CD4-positive, CD25-positive, alpha-beta regulatory T cell (primary cell): ENCODE measurements around the gene ZNF469. TPM values are rescaled to one million over a fixed set of nuclear protein-coding genes. Genes with fewer than 3 reads are reported as not detected.

Experiments used
- ATAC-seq, 2 donors: fragments of 150-1000 bp; cut with Tn5 transposase; one replicate each; pipeline ENCODE4 v1.10.0; 2021; ENCODE audit warnings: low read depth in 2 of 2, moderate number of reproducible peaks in 2 of 2, moderate library complexity in 1 of 2
- DNase-seq, 3 donors: peaks; one replicate each; pipeline versions ENCODE4 v3.0.0 to v3.0.0-alpha.2; 2012 to 2022; ENCODE audit warnings: mixed read lengths in 1 of 3
- H3K27ac ChIP-seq: one replicate; pipeline ENCODE4 v1.7.0; 2013; ENCODE audit warnings: mild to moderate bottlenecking, low read length; ENCODE audit not compliant: insufficient read depth, poor library complexity, severe bottlenecking
- H3K27me3 ChIP-seq: one replicate; pipeline ENCODE4 v1.7.0; 2013; ENCODE audit warnings: low read length; ENCODE audit not compliant: control insufficient read depth, insufficient read depth
- H3K36me3 ChIP-seq: one replicate; pipeline ENCODE4 v1.7.0; 2013; ENCODE audit warnings: mild to moderate bottlenecking, low read length, moderate library complexity; ENCODE audit not compliant: control insufficient read depth, insufficient read depth
- H3K4me1 ChIP-seq: 2 replicates; pipeline ENCODE4 v1.7.0; 2013; ENCODE audit warnings: mild to moderate bottlenecking, low read length; ENCODE audit not compliant: insufficient read depth, control insufficient read depth, poor library complexity, severe bottlenecking
- H3K4me3 ChIP-seq: one replicate; pipeline ENCODE4 v1.7.0; 2013; ENCODE audit warnings: low read depth, mild to moderate bottlenecking, low read length, moderate library complexity
- H3K9me3 ChIP-seq, 2 experiments: 1 replicate in 1 of 2; 2 replicates in 1 of 2; pipeline ENCODE4 v1.7.0; 2013; ENCODE audit warnings: low read length in 2 of 2, mild to moderate bottlenecking in 1 of 2, moderate library complexity in 1 of 2; ENCODE audit not compliant: control insufficient read depth in 2 of 2
- H3K27ac Mint-ChIP-seq, 3 donors: one replicate each; pipeline ENCODE4 v1.8.0; 2020 to 2022; ENCODE audit warnings: mild to moderate bottlenecking in 3 of 3, mixed read lengths in 3 of 3, moderate library complexity in 2 of 3
- H3K27me3 Mint-ChIP-seq: one replicate; pipeline ENCODE4 v1.8.0; 2022; ENCODE audit warnings: mild to moderate bottlenecking, mixed read lengths
- H3K36me3 Mint-ChIP-seq: one replicate; pipeline ENCODE4 v1.8.0; 2020; ENCODE audit warnings: mixed read lengths
- H3K4me1 Mint-ChIP-seq, 4 donors: one replicate each; pipeline ENCODE4 v1.8.0; 2020 to 2022; ENCODE audit warnings: mixed read lengths in 4 of 4, mild to moderate bottlenecking in 1 of 4
- H3K4me3 Mint-ChIP-seq, 4 donors: one replicate each; pipeline ENCODE4 v1.8.0; 2020 to 2022; ENCODE audit warnings: mild to moderate bottlenecking in 4 of 4, mixed read lengths in 4 of 4, moderate library complexity in 3 of 4
- H3K9me3 Mint-ChIP-seq, 7 donors: one replicate each; pipeline ENCODE4 v1.8.0; 2020 to 2022; ENCODE audit warnings: mixed read lengths in 7 of 7, mild to moderate bottlenecking in 3 of 7, moderate library complexity in 2 of 7
- polyA plus RNA-seq, 4 donors: library from polyadenylated mRNA; unstranded; fragments of 300-500 nt; fragmentation: Illumina TruSeq; gene quantifications; one replicate each; pipeline ENCODE4 v1.2.3, GENCODE V29; 2021
- total RNA-seq: library from RNA; stranded (reverse); gene quantifications from one replicate; pipeline ENCODE4 v1.2.3, GENCODE V29; 2022

ZNF469 gene
- total RNA-seq (0.32 TPM), polyA plus RNA-seq (under 1 TPM in 2 of 4 donors, not detected in 2; 0.01 to 0.02 TPM)

- no peak within 1 kb of the TSS for H3K27ac Mint-ChIP-seq
These were observed at the start of gene ZNF469 for GRCh38 chr16:88382491-88383400. Gene ZNF469 (plus strand): TSS chr16:88382959. CDS start chr16:88427471, 44,512 bp downstream.

GRCh38 chr16:88333848-88334777 is 48.6 kb upstream of the ZNF469 start:
- Histone ChIP-seq H3K4me3 (no peak overlapping the region), H3K36me3 (no peaks in the 10 kb centered on the region), H3K27me3 (no peaks in the 10 kb centered on the region), H3K4me1 (no peaks in the 10 kb centered on the region), H3K9me3 (no peaks in the 10 kb centered on the region), H3K27ac (no peak overlapping the region)
- no peak overlapping the region for H3K4me3 Mint-ChIP-seq
- H3K27me3 Mint-ChIP-seq: no peaks in the 10 kb centered on the region
- peak overlapping the region in 1 of 3 donors; percentile 2 for H3K27ac Mint-ChIP-seq
- peaks cover 0 to 7% (median 3%) of the 10 kb centered on the region in 4 donors for H3K4me1 Mint-ChIP-seq
- no peak for ATAC-seq
- no peaks in the 10 kb centered on the region for H3K36me3 Mint-ChIP-seq
- H3K9me3 Mint-ChIP-seq: peaks cover 0 to 15% (median 0%) of the 10 kb centered on the region in 7 donors
- no peak for DNase-seq

More at GRCh38 chr16:88382491-88383400, at the start of gene ZNF469:
- Mint-ChIP-seq H3K4me1 (peaks cover 0 to 7% (median 0%) of the 10 kb centered on the region in 4 donors), H3K9me3 (no peaks in the 10 kb centered on the region), H3K27me3 (peaks cover 34% of the 10 kb centered on the region), H3K36me3 (no peaks in the 10 kb centered on the region), H3K4me3 (peak within 1 kb of the TSS in 3 of 4 donors; percentile 58 to 65 (median 62))
- peaks cover 0 to 3% of the 10 kb centered on the region in 2 experiments for H3K9me3 ChIP-seq
- H3K4me3 ChIP-seq: no peak within 1 kb of the TSS
- ATAC-seq (no peak), DNase-seq (no peak)
- H3K36me3 ChIP-seq: no peaks in the 10 kb centered on the region
- peaks cover 11% of the 10 kb centered on the region for H3K27me3 ChIP-seq
- H3K27ac ChIP-seq: no peak within 1 kb of the TSS
- peaks cover 4% of the 10 kb centered on the region for H3K4me1 ChIP-seq

- no peak overlapping the region for H3K4me3 Mint-ChIP-seq
- no peak overlapping the region for H3K27ac Mint-ChIP-seq
- Histone ChIP-seq H3K36me3 (no peaks in the 10 kb centered on the region), H3K4me1 (no peaks in the 10 kb centered on the region), H3K9me3 (no peaks in the 10 kb centered on the region), H3K27me3 (no peaks in the 10 kb centered on the region), H3K27ac (no peak overlapping the region), H3K4me3 (no peak overlapping the region)
- H3K4me1 Mint-ChIP-seq: peaks cover 0 to 7% (median 3%) of the 10 kb centered on the region in 4 donors
- H3K36me3 Mint-ChIP-seq: no peaks in the 10 kb centered on the region
- ATAC-seq (no peak), DNase-seq (no peak)
- no peaks in the 10 kb centered on the region for H3K27me3 Mint-ChIP-seq
- H3K9me3 Mint-ChIP-seq: peaks cover 0 to 12% (median 0%) of the 10 kb centered on the region in 7 donors
These were observed 47.7 kb upstream of the ZNF469 start for GRCh38 chr16:88334778-88335720.

GRCh38 chr16:88337021-88337420 is 45.7 kb upstream of the ZNF469 start:
- Mint-ChIP-seq H3K36me3 (no peaks in the 10 kb centered on the region), H3K9me3 (peaks cover 0 to 12% (median 0%) of the 10 kb centered on the region in 7 donors), H3K4me1 (peaks cover 0 to 7% (median 3%) of the 10 kb centered on the region in 4 donors), H3K27ac (no peak overlapping the region), H3K4me3 (no peak overlapping the region), H3K27me3 (no peaks in the 10 kb centered on the region)
- H3K36me3 ChIP-seq: no peaks in the 10 kb centered on the region
- H3K9me3 ChIP-seq: no peaks in the 10 kb centered on the region
- H3K4me3 ChIP-seq: no peak overlapping the region
- H3K27me3 ChIP-seq: no peaks in the 10 kb centered on the region
- no peaks in the 10 kb centered on the region for H3K4me1 ChIP-seq
- H3K27ac ChIP-seq: no peak overlapping the region
- DNase-seq (no peak), ATAC-seq (no peak)

GRCh38 chr16:88337538-88337937 is 45.2 kb upstream of the ZNF469 start:
- no peak for ATAC-seq
- no peaks in the 10 kb centered on the region for H3K4me1 ChIP-seq

GRCh38 chr16:88338111-88338510 is 44.6 kb upstream of the ZNF469 start:
- no peak overlapping the region for H3K27ac ChIP-seq
- no peaks in the 10 kb centered on the region for H3K4me1 ChIP-seq
- DNase-seq (no peak), ATAC-seq (no peak)
- Mint-ChIP-seq H3K4me1 (peaks cover 0 to 7% (median 3%) of the 10 kb centered on the region in 4 donors), H3K4me3 (no peak overlapping the region), H3K9me3 (peaks cover 0 to 12% (median 0%) of the 10 kb centered on the region in 7 donors), H3K27ac (no peak overlapping the region), H3K36me3 (no peaks in the 10 kb centered on the region), H3K27me3 (peaks cover 2% of the 10 kb centered on the region)
- H3K27me3 ChIP-seq: no peaks in the 10 kb centered on the region
- no peaks in the 10 kb centered on the region for H3K9me3 ChIP-seq
- no peaks in the 10 kb centered on the region for H3K36me3 ChIP-seq
- no peak overlapping the region for H3K4me3 ChIP-seq

More at GRCh38 chr16:88337538-88337937, 45.2 kb upstream of the ZNF469 start:
- H3K36me3 Mint-ChIP-seq: no peaks in the 10 kb centered on the region
- H3K4me1 Mint-ChIP-seq: peaks cover 0 to 7% (median 3%) of the 10 kb centered on the region in 4 donors
- H3K27ac ChIP-seq: no peak overlapping the region
- no peaks in the 10 kb centered on the region for H3K27me3 Mint-ChIP-seq
- DNase-seq: no peak
- H3K9me3 Mint-ChIP-seq: peaks cover 0 to 12% (median 0%) of the 10 kb centered on the region in 7 donors
- no peak overlapping the region for H3K4me3 Mint-ChIP-seq
- no peak overlapping the region for H3K27ac Mint-ChIP-seq
- no peaks in the 10 kb centered on the region for H3K9me3 ChIP-seq
- no peaks in the 10 kb centered on the region for H3K27me3 ChIP-seq
- H3K36me3 ChIP-seq: no peaks in the 10 kb centered on the region
- no peak overlapping the region for H3K4me3 ChIP-seq
